HepG2 (cell line): ENCODE results near the gene WDR41. TPM values are rescaled to one million over a fixed set of nuclear protein-coding genes. Genes with fewer than 3 reads are reported as not detected.

Source experiments
- ARNT2 ChIP-seq: sonication (generic); formaldehyde crosslinking; IDR thresholded peaks from 2 replicates; pipeline ENCODE4 v1.8.0; 2022; ENCODE audit warnings: mild to moderate bottlenecking, low read depth, missing genetic modification reagents, moderate library complexity
- GABPA ChIP-seq, 2 experiments: IDR thresholded peaks; 2 replicates each; pipeline ENCODE4 v1.6.1; 2011 to 2016; ENCODE audit warnings: low read depth in 2 of 2, low read length in 1 of 2, missing biosample characterization in 1 of 2, missing genetic modification characterization in 1 of 2
- SP140L ChIP-seq: sonication (generic); formaldehyde crosslinking; IDR thresholded peaks from 2 replicates; pipeline ENCODE4 v1.4.0; 2020; ENCODE audit warnings: missing genetic modification reagents, borderline replicate concordance
- SRSF4 ChIP-seq: fragments of 200-400 bp; formaldehyde crosslinking; IDR thresholded peaks from one replicate; pipeline ENCODE4 v1.6.1; 2018; ENCODE audit warnings: mild to moderate bottlenecking, low read depth, low read length, moderate library complexity; ENCODE audit not compliant: poor library complexity, severe bottlenecking
- ZMAT3 ChIP-seq: sonication (generic); formaldehyde crosslinking; conservative IDR thresholded peaks from 2 replicates; pipeline ENCODE4 v1.7.0; 2021; ENCODE audit warnings: missing genetic modification reagents
- ZNF230 ChIP-seq: sonication (generic); formaldehyde crosslinking; IDR thresholded peaks from 2 replicates; pipeline ENCODE4 v1.4.0; 2020; ENCODE audit warnings: mild to moderate bottlenecking, missing genetic modification reagents
- ZNF431 ChIP-seq: sonication (generic); formaldehyde crosslinking; IDR thresholded peaks from 2 replicates; pipeline ENCODE4 v1.9.0; 2022; ENCODE audit warnings: missing genetic modification reagents, low read depth, mild to moderate bottlenecking, borderline replicate concordance
- ZNF615 ChIP-seq: sonication (generic); formaldehyde crosslinking; IDR thresholded peaks from 2 replicates; pipeline ENCODE4 v1.5.0; 2020; ENCODE audit warnings: mild to moderate bottlenecking, missing genetic modification reagents, borderline replicate concordance
- polyA plus RNA-seq, 8 experiments: library from polyadenylated mRNA; depleted of rRNA in 3 of 8; stranded (reverse) in 7 of 8; unstranded in 1 of 8; fragments of >200 nt; fragmentation: Illumina TruSeq in 4 of 8; extraction: Trizol in 4 of 8; gene quantifications; 2 replicates each; pipeline versions ENCODE4 v1.2.1 to v1.2.3, GENCODE V29; 2011 to 2016; ENCODE audit warnings: low read depth in 4 of 8, missing spikeins in 1 of 8, mixed read lengths in 1 of 8; ENCODE audit not compliant: insufficient read depth in 1 of 8
- total RNA-seq, 5 experiments: library from RNA; depleted of rRNA; stranded (reverse); fragments of >200 nt; fragmentation: Illumina TruSeq; extraction: Trizol; gene quantifications; 2 replicates each; pipeline ENCODE4 v1.2.3, GENCODE V29; 2016; ENCODE audit warnings: low read depth in 1 of 5
- TF ChIP-seq, protein P1 (sequence below), 2 experiments: fragments of 450-650 bp in 1 of 2; sonication (generic) in 1 of 2; formaldehyde crosslinking in 1 of 2; IDR thresholded peaks; 2 replicates each; pipeline versions ENCODE4 v1.6.1 to v1.8.0; 2016 to 2022; ENCODE audit warnings: antibody characterized with exemption in 1 of 2, mild to moderate bottlenecking in 1 of 2, missing genetic modification reagents in 1 of 2
- TF ChIP-seq, protein P2 (sequence below): sonication (generic); formaldehyde crosslinking; IDR thresholded peaks from 2 replicates; pipeline ENCODE4 v1.5.0; 2020; ENCODE audit warnings: mild to moderate bottlenecking, missing genetic modification reagents, borderline replicate concordance
- TF ChIP-seq, protein P3 (sequence below): sonication (generic); formaldehyde crosslinking; IDR thresholded peaks from 2 replicates; pipeline ENCODE4 v1.4.0; 2020; ENCODE audit warnings: missing genetic modification reagents, low read depth, mild to moderate bottlenecking, borderline replicate concordance

The WDR41 gene
- total and polyA plus RNA-seq, 2 of the 13 experiments (the other 11 are each of a cell fraction or from before 2014, with no cell fraction given) = 18.9 to 39.3 TPM

DNA sequence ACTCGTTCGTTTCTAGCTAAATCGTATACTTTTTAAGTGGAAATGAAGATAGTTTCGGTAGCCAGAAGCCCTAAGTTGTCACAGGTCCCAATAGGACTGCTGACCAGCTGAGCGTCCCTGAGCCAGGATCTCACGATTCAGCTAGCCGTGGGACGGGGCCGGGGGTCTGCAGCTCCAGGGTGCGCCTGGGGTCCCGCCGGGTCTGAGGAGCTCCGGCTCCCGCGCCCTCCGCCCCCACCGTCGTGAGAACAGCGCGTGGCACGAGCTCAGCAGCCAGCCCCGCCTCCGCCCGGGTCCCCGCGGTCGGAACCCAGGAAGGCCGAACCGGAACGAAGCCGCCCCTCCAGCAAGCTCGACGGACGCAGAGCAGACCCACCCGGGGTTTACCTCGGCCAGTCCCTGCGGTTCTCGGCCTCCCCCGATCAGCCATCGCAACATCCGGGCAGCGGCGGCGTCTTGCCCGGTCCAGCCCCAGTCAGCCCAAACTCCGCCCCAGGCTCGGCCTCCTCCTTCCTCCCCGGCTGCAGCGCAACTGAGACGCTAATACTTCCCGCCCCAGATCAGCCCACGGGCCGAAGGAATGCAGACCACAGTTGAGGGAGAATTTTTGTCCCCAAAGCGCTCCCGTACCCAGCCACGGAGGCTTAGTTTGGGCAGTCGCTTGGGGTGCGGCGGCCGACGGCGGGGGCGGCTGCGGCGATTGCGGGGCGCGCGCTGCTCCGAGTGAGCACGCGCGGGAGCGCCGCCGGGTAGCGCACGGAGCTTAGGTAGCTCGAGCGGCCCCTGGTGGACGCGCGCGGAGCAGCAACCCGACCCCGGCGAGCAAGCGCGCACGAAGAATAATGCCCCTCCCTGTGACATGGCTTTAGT, at the start of gene WDR41 (continued):
- TF ChIP-seq, protein P1, sequence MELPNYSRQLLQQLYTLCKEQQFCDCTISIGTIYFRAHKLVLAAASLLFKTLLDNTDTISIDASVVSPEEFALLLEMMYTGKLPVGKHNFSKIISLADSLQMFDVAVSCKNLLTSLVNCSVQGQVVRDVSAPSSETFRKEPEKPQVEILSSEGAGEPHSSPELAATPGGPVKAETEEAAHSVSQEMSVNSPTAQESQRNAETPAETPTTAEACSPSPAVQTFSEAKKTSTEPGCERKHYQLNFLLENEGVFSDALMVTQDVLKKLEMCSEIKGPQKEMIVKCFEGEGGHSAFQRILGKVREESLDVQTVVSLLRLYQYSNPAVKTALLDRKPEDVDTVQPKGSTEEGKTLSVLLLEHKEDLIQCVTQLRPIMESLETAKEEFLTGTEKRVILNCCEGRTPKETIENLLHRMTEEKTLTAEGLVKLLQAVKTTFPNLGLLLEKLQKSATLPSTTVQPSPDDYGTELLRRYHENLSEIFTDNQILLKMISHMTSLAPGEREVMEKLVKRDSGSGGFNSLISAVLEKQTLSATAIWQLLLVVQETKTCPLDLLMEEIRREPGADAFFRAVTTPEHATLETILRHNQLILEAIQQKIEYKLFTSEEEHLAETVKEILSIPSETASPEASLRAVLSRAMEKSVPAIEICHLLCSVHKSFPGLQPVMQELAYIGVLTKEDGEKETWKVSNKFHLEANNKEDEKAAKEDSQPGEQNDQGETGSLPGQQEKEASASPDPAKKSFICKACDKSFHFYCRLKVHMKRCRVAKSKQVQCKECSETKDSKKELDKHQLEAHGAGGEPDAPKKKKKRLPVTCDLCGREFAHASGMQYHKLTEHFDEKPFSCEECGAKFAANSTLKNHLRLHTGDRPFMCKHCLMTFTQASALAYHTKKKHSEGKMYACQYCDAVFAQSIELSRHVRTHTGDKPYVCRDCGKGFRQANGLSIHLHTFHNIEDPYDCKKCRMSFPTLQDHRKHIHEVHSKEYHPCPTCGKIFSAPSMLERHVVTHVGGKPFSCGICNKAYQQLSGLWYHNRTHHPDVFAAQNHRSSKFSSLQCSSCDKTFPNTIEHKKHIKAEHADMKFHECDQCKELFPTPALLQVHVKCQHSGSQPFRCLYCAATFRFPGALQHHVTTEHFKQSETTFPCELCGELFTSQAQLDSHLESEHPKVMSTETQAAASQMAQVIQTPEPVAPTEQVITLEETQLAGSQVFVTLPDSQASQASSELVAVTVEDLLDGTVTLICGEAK (IDR thresholded peaks at IDR 0.05) = no peak
- TF ChIP-seq, protein P1 (CRISPR knock-in tag; IDR thresholded peaks at IDR 0.05) = peak; percentile 72; the same call in 1 of the 2 replicates
- TF ChIP-seq SRSF4 (no peak), ZMAT3 (CRISPR knock-in tag) (peak; percentile 71; the same call in 1 of the 2 replicates), ZNF230 (CRISPR knock-in tag) (0 out of 2 replicates have a peak, but pooled peaks have one; percentile 56), GABPA (IDR thresholded peaks at IDR 0.05; ENCODE audit: low read depth, low read length) (0 out of 2 replicates have a peak, but pooled peaks have one; percentile 28), GABPA (CRISPR knock-in tag; IDR thresholded peaks at IDR 0.05; ENCODE audit: low read depth) (no peak; the same call in 1 of the 2 replicates), ZNF615 (CRISPR knock-in tag) (no peak), ARNT2 (CRISPR knock-in tag) (peak; percentile 95), ZNF431 (CRISPR knock-in tag) (no peak), SP140L (CRISPR knock-in tag) (no peak; the same call in 1 of the 2 replicates)
- TF ChIP-seq, protein P2, sequence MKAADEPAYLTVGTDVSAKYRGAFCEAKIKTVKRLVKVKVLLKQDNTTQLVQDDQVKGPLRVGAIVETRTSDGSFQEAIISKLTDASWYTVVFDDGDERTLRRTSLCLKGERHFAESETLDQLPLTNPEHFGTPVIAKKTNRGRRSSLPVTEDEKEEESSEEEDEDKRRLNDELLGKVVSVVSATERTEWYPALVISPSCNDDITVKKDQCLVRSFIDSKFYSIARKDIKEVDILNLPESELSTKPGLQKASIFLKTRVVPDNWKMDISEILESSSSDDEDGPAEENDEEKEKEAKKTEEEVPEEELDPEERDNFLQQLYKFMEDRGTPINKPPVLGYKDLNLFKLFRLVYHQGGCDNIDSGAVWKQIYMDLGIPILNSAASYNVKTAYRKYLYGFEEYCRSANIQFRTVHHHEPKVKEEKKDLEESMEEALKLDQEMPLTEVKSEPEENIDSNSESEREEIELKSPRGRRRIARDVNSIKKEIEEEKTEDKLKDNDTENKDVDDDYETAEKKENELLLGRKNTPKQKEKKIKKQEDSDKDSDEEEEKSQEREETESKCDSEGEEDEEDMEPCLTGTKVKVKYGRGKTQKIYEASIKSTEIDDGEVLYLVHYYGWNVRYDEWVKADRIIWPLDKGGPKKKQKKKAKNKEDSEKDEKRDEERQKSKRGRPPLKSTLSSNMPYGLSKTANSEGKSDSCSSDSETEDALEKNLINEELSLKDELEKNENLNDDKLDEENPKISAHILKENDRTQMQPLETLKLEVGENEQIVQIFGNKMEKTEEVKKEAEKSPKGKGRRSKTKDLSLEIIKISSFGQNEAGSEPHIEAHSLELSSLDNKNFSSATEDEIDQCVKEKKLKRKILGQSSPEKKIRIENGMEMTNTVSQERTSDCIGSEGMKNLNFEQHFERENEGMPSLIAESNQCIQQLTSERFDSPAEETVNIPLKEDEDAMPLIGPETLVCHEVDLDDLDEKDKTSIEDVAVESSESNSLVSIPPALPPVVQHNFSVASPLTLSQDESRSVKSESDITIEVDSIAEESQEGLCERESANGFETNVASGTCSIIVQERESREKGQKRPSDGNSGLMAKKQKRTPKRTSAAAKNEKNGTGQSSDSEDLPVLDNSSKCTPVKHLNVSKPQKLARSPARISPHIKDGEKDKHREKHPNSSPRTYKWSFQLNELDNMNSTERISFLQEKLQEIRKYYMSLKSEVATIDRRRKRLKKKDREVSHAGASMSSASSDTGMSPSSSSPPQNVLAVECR (CRISPR knock-in tag) = peak; percentile 78
- TF ChIP-seq, protein P3, sequence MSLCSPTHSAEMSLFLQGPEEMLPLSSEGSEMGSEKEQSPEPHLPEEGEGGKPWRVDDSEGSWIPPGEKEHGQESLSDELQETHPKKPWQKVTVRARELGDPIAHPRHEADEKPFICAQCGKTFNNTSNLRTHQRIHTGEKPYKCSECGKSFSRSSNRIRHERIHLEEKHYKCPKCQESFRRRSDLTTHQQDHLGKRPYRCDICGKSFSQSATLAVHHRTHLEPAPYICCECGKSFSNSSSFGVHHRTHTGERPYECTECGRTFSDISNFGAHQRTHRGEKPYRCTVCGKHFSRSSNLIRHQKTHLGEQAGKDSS (CRISPR knock-in tag) = peak; percentile 77; the same call in 1 of the 2 replicates
